ENCODE results near the gene ERCC6L2.

Gene ERCC6L2

GRCh38 chr9:95890594-95890993, 15.1 kb downstream of the ERCC6L2 start:
- Histone ChIP-seq H3K9me3 (ENCODE audit: low read depth, low read length) (peaks cover 4% of the 10 kb centered on the region; the same call in 1 of the 2 replicates), H3K27ac (no peak overlapping the region), H3K36me3 (ENCODE audit: insufficient read depth, low read length) (peaks cover 38% of the 10 kb centered on the region), H3K9ac (ENCODE audit: insufficient read length) (no peak overlapping the region), H3K4me3 (no peak overlapping the region)
- TF ChIP-seq FOXP2 (optimal IDR thresholded peaks at IDR 0.05; ENCODE audit: control extremely low read depth, extremely low read length, insufficient read depth), result no peak
- no peak for TF ChIP-seq POLR2AphosphoS5 (IDR thresholded peaks at IDR 0.05; ENCODE audit: borderline replicate concordance, low read depth, low read length)
- TF ChIP-seq EZH2 (IDR thresholded peaks at IDR 0.05), result no peak
- DNase-seq (ENCODE audit: low read depth, low spot score), result no peak

DNA sequence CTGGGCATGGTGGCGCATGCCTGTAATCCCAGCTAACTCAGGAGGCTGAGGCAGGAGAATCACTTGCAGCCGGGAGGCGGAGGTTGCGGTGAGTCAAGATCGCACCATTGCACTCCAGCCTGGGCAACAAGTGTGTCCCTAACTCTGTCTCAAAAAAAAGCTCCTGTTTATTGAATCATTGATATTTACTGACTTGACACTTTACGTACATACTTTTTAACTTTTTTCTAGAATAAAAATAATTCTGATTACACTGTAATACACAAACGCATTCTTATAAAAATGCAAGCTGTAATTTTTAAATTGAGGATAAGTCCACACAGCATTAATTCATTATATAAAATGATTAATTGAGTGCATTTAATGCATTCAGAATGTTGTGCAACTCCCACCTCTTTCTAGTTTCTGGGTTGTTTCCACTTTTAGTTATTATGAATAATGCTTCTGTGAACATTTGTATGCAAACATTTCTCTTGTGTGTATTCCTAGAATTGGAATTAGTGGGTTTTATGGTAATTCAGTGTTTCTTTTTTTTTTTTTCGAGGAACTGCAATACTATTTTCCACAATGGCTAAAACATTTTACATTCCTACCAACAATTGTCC, 15.7 kb downstream of the ERCC6L2 start:
- DNase-seq (ENCODE audit: low read depth, low spot score), result no peak
- H3K9me3 ChIP-seq (ENCODE audit: low read depth, low read length), result peaks cover 4% of the 10 kb centered on the region; the same call in 1 of the 2 replicates
- no peak overlapping the region for H3K4me3 ChIP-seq
- H3K36me3 ChIP-seq (ENCODE audit: insufficient read depth, low read length), result peaks cover 38% of the 10 kb centered on the region
- no peak overlapping the region for H3K27ac ChIP-seq
- no peak overlapping the region for H3K9ac ChIP-seq (ENCODE audit: insufficient read length)
- TF ChIP-seq EZH2 (IDR thresholded peaks at IDR 0.05) (no peak), FOXP2 (optimal IDR thresholded peaks at IDR 0.05; ENCODE audit: control extremely low read depth, extremely low read length, insufficient read depth) (no peak), POLR2AphosphoS5 (IDR thresholded peaks at IDR 0.05; ENCODE audit: borderline replicate concordance, low read depth, low read length) (no peak)

DNA sequence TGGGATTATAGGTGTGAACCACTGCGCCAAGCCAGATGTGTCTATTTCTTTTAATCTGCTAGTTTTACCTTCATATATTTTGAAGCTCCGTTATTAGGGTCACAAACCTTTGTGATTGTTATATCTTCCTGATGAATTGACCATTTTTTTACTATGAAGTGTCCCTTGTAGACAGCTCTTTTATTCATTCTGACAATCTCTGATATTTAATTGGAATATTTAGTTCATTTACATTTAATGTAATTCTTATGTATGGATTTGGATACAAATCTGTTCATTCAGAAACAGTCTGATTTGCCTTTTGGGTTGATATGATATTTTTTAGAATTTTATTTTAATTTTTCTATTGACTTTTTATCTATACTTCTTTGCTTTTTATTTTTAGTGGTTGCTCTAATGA, 17.2 kb downstream of the ERCC6L2 start:
- Histone ChIP-seq H3K36me3 (ENCODE audit: insufficient read depth, low read length) (peaks cover 31% of the 10 kb centered on the region), H3K9ac (ENCODE audit: insufficient read length) (no peak overlapping the region), H3K4me3 (no peak overlapping the region), H3K27ac (no peak overlapping the region), H3K9me3 (ENCODE audit: low read depth, low read length) (peaks cover 4% of the 10 kb centered on the region; the same call in 1 of the 2 replicates)
- TF ChIP-seq EZH2 (IDR thresholded peaks at IDR 0.05), result no peak
- no peak for TF ChIP-seq FOXP2 (optimal IDR thresholded peaks at IDR 0.05; ENCODE audit: control extremely low read depth, extremely low read length, insufficient read depth)
- TF ChIP-seq POLR2AphosphoS5 (IDR thresholded peaks at IDR 0.05; ENCODE audit: borderline replicate concordance, low read depth, low read length), result no peak
- DNase-seq (ENCODE audit: low read depth, low spot score), result no peak

- Histone ChIP-seq H3K27ac (no peak overlapping the region), H3K9me3 (ENCODE audit: low read depth, low read length) (peaks cover 4% of the 10 kb centered on the region; the same call in 1 of the 2 replicates), H3K36me3 (ENCODE audit: insufficient read depth, low read length) (peaks cover 30% of the 10 kb centered on the region), H3K4me3 (no peak overlapping the region), H3K9ac (ENCODE audit: insufficient read length) (no peak overlapping the region)
- DNase-seq (ENCODE audit: low read depth, low spot score), result no peak
- TF ChIP-seq EZH2 (IDR thresholded peaks at IDR 0.05) (no peak), FOXP2 (optimal IDR thresholded peaks at IDR 0.05; ENCODE audit: control extremely low read depth, extremely low read length, insufficient read depth) (no peak), POLR2AphosphoS5 (IDR thresholded peaks at IDR 0.05; ENCODE audit: borderline replicate concordance, low read depth, low read length) (no peak)
Observed at GRCh38 chr9:95896580-95896979, 21.1 kb downstream of the ERCC6L2 start.

- DNase-seq (ENCODE audit: low read depth, low spot score), result no peak
- TF ChIP-seq POLR2AphosphoS5 (IDR thresholded peaks at IDR 0.05; ENCODE audit: borderline replicate concordance, low read depth, low read length) (no peak), FOXP2 (optimal IDR thresholded peaks at IDR 0.05; ENCODE audit: control extremely low read depth, extremely low read length, insufficient read depth) (no peak), EZH2 (IDR thresholded peaks at IDR 0.05) (no peak)
- no peak overlapping the region for H3K9ac ChIP-seq (ENCODE audit: insufficient read length)
- no peaks in the 10 kb centered on the region for H3K9me3 ChIP-seq (ENCODE audit: low read depth, low read length)
- no peak overlapping the region for H3K27ac ChIP-seq
- no peak overlapping the region for H3K4me3 ChIP-seq
- H3K36me3 ChIP-seq (ENCODE audit: insufficient read depth, low read length), result peaks cover 27% of the 10 kb centered on the region
Observed at GRCh38 chr9:95901506-95901905, 26.0 kb downstream of the ERCC6L2 start.

- DNase-seq (ENCODE audit: low read depth, low spot score), result no peak
- TF ChIP-seq EZH2 (IDR thresholded peaks at IDR 0.05) (no peak), FOXP2 (optimal IDR thresholded peaks at IDR 0.05; ENCODE audit: control extremely low read depth, extremely low read length, insufficient read depth) (no peak)
- Histone ChIP-seq H3K36me3 (ENCODE audit: insufficient read depth, low read length) (peaks cover 27% of the 10 kb centered on the region), H3K9me3 (ENCODE audit: low read depth, low read length) (no peaks in the 10 kb centered on the region), H3K4me3 (no peak overlapping the region), H3K9ac (ENCODE audit: insufficient read length) (no peak overlapping the region), H3K27ac (no peak overlapping the region)
Observed at GRCh38 chr9:95903398-95903797, 27.9 kb downstream of the ERCC6L2 start.

DNA sequence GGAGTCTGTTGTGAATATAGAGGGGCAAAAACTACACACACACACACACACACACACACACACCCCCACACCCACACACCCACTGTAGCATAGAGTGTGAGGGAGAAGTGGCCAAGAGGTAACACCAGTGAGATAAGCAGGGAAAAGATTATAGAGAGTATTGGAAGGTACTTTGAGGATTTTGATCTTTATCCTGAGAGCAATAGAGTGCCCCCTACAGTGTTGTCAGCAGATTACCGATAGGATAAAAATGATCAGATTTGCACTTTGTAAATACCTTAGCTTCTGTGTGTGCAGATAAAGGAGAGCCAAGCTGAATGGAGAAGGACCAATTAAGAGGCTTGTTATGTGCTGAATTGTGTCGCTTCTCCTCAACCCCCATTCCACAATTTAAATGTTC, 32.3 kb downstream of the ERCC6L2 start:
- H3K4me3 ChIP-seq, result no peak overlapping the region
- H3K36me3 ChIP-seq (ENCODE audit: insufficient read depth, low read length), result peaks cover 32% of the 10 kb centered on the region
- DNase-seq (ENCODE audit: low read depth, low spot score), result no peak
- H3K27ac ChIP-seq, result no peak overlapping the region
- no peak overlapping the region for H3K9ac ChIP-seq (ENCODE audit: insufficient read length)
- no peaks in the 10 kb centered on the region for H3K9me3 ChIP-seq (ENCODE audit: low read depth, low read length)
- TF ChIP-seq EZH2 (IDR thresholded peaks at IDR 0.05) (no peak), FOXP2 (optimal IDR thresholded peaks at IDR 0.05; ENCODE audit: control extremely low read depth, extremely low read length, insufficient read depth) (no peak), POLR2AphosphoS5 (IDR thresholded peaks at IDR 0.05; ENCODE audit: borderline replicate concordance, low read depth, low read length) (no peak)

DNA sequence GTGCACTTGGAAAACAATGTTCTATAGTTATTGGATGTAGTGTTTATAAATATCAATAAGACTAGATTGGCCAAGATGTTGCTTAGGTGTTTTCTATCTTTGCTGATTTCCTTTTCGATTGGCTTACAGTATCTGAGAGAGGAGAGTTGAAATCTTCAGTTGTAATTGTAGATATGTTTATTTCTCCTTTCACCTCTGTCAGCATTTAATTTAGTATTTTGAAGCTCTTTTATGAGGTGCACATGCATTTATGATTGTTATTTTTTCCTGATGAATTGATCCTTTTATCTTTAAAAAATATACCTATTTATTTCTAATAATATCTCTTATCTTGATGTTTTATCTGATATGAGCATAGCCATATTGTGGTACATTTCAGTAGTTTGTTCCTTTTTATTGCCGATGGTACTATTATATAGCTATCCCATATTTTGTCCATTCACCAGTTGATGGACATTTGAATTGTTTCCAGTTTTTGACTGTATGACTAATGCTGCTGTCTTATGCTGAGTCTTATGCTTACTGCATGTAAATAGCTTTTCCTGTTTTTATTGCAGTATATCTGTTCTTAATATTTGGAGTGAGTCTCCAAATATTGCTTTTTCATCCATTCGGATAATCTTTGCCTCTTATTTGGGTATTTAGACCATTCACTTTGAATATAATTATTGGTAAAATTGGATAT, 34.7 kb downstream of the ERCC6L2 start:
- DNase-seq (ENCODE audit: low read depth, low spot score), result no peak
- H3K4me3 ChIP-seq, result no peak overlapping the region
- peaks cover 31% of the 10 kb centered on the region for H3K36me3 ChIP-seq (ENCODE audit: insufficient read depth, low read length)
- no peak overlapping the region for H3K27ac ChIP-seq
- H3K9ac ChIP-seq (ENCODE audit: insufficient read length), result no peak overlapping the region
- H3K9me3 ChIP-seq (ENCODE audit: low read depth, low read length), result no peaks in the 10 kb centered on the region
- TF ChIP-seq FOXP2 (optimal IDR thresholded peaks at IDR 0.05; ENCODE audit: control extremely low read depth, extremely low read length, insufficient read depth), result no peak
- no peak for TF ChIP-seq EZH2 (IDR thresholded peaks at IDR 0.05)
- no peak for TF ChIP-seq POLR2AphosphoS5 (IDR thresholded peaks at IDR 0.05; ENCODE audit: borderline replicate concordance, low read depth, low read length)
